Chondrocyte (in vitro differentiated cells): ENCODE measurements around the gene ATG2B. TPM values are rescaled to one million over a fixed set of nuclear protein-coding genes. Genes with fewer than 3 reads are reported as not detected.

Source experiments
- DNase-seq: peaks from one replicate; pipeline ENCODE4 v3.0.0; 2021; ENCODE audit warnings: mixed read lengths, low spot score
- H3K27ac Mint-ChIP-seq: one replicate; pipeline ENCODE4 v1.8.0; 2021; ENCODE audit warnings: mild to moderate bottlenecking, moderate library complexity, mixed read lengths; ENCODE audit not compliant: unreplicated experiment
- H3K27me3 Mint-ChIP-seq: 2 replicates; pipeline ENCODE4 v1.8.0; 2021; ENCODE audit warnings: low read depth, mixed read lengths
- H3K36me3 Mint-ChIP-seq: 2 replicates; pipeline ENCODE4 v1.8.0; 2021; ENCODE audit warnings: low read depth, mixed read lengths
- H3K4me1 Mint-ChIP-seq: 2 replicates; pipeline ENCODE4 v1.8.0; 2021; ENCODE audit warnings: low read depth, mild to moderate bottlenecking, mixed read lengths
- H3K4me3 Mint-ChIP-seq: one replicate; pipeline ENCODE4 v1.8.0; 2021; ENCODE audit warnings: mild to moderate bottlenecking, moderate library complexity, mixed read lengths; ENCODE audit not compliant: unreplicated experiment
- H3K9me3 Mint-ChIP-seq: 2 replicates; pipeline ENCODE4 v1.8.0; 2021; ENCODE audit warnings: low read depth, mixed read lengths
- long read RNA-seq: library from polyadenylated mRNA; stranded (forward); transcript quantifications from one replicate; pipeline ENCODE4 v2.0.0, GENCODE V29; 2021
- total RNA-seq: library from RNA; stranded (reverse); gene quantifications from 3 replicates; pipeline ENCODE4 v1.2.1, GENCODE V29; 2021
- TF ChIP-seq, protein P1 (sequence below): fragments of 200-600 bp; sonication (generic); IDR thresholded peaks from 2 replicates; pipeline ENCODE4 v1.5.0; 2021; ENCODE audit warnings: antibody characterized with exemption, mild to moderate bottlenecking, moderate library complexity

ATG2B gene
- 17.0 to 18.1 TPM (median 17.8 TPM) in 3 replicates for total RNA-seq
- long read RNA-seq, full-length matches to known transcripts = 2 of 4 reads
- long read RNA-seq, partial matches to known transcripts = 1 of 4 reads
- long read RNA-seq, other reads (novel, unspliced or antisense) = 1 of 4 reads

DNA sequence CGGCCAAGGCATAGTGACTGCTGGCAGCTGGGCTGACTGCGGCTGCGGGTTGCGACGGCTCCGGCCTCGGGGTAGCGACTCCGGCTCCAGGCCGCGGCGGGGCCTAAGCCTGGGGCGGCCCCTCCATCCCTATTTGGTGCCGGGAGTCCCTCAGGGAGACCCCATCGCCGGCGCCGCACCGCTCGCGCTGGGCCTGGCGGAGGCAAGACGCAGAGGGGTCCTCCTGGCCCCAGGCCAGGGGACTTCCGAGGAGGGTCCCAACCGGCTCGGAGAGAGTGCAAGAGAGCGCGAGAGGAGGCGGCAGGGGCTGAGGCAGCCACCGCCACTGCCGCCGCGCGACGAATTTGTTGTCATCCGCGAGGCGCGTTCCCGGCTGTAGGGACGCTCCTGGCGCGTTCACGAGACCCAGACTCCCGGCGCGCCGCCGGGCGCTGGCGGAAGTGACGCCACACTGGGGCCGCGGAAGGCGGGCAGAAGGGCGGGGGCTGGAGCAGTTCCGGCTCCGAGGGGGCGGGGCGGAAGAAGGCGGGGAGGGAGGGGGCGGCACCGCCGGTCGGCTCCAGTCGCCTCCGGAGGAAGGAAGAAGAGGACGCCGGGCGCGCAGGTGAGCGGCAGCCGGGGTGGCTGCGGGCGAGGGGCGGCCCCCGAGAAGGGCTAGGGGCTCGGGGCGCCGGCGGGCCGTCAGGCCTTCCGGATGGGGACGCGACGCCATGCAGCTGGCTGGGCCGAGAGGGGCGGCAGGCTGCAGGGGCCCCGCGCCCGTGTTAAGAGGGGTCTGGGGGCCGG is at the start of gene ATG2B, which contains the start of gene GSKIP:
Gene ATG2B (minus strand): TSS at position 377 of the 786 bp plus-strand sequence. CDS start 365 bp downstream, at position 12.
Gene GSKIP (plus strand): TSS at position 562 of the 786 bp plus-strand sequence. CDS start 18,722 bp downstream, outside the sequence.
- no peaks in the 10 kb centered on the region for H3K27me3 Mint-ChIP-seq
- H3K27ac Mint-ChIP-seq = peak within 1 kb of the TSS; percentile 92
- DNase-seq = peak; percentile 97
- TF ChIP-seq, protein P1, sequence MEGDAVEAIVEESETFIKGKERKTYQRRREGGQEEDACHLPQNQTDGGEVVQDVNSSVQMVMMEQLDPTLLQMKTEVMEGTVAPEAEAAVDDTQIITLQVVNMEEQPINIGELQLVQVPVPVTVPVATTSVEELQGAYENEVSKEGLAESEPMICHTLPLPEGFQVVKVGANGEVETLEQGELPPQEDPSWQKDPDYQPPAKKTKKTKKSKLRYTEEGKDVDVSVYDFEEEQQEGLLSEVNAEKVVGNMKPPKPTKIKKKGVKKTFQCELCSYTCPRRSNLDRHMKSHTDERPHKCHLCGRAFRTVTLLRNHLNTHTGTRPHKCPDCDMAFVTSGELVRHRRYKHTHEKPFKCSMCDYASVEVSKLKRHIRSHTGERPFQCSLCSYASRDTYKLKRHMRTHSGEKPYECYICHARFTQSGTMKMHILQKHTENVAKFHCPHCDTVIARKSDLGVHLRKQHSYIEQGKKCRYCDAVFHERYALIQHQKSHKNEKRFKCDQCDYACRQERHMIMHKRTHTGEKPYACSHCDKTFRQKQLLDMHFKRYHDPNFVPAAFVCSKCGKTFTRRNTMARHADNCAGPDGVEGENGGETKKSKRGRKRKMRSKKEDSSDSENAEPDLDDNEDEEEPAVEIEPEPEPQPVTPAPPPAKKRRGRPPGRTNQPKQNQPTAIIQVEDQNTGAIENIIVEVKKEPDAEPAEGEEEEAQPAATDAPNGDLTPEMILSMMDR = no peak
- peak within 1 kb of the TSS; percentile 92 for H3K4me3 Mint-ChIP-seq
- peaks cover 41% of the 10 kb centered on the region for H3K4me1 Mint-ChIP-seq
- H3K36me3 Mint-ChIP-seq = no peaks in the 10 kb centered on the region
- no peaks in the 10 kb centered on the region for H3K9me3 Mint-ChIP-seq

DNA sequence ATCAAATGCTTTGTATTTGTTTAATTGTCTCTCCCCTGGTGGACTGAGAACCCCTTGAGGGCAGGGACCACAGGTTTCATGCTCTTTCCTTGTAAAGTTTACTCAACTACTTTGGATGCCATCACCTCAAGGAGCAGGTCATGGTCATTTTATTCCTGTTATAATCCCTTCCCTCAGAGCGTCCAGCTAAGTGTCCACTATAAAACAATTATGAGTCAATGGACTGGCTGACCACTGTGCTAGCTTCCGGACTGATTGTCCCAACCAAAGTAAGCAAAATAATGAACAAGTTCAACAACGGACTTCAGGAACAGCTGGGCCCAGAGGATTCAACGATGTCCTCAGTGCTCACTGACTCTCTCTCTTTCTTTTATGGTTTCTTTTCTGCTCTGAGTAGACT is 47.0 kb upstream of the ATG2B start:
- Mint-ChIP-seq H3K27ac (no peak overlapping the region), H3K9me3 (no peaks in the 10 kb centered on the region), H3K4me3 (no peak overlapping the region), H3K4me1 (no peaks in the 10 kb centered on the region), H3K36me3 (peaks cover 2% of the 10 kb centered on the region), H3K27me3 (peaks cover 9% of the 10 kb centered on the region)
- no peak for DNase-seq
- TF ChIP-seq, protein P1 = no peak

GRCh38 chr14:96409701-96410100 is 46.6 kb upstream of the ATG2B start:
- H3K4me3 Mint-ChIP-seq = no peak overlapping the region
- peaks cover 9% of the 10 kb centered on the region for H3K27me3 Mint-ChIP-seq
- H3K27ac Mint-ChIP-seq = no peak overlapping the region
- H3K36me3 Mint-ChIP-seq = peaks cover 2% of the 10 kb centered on the region
- TF ChIP-seq, protein P1 = no peak
- no peak for DNase-seq
- H3K9me3 Mint-ChIP-seq = no peaks in the 10 kb centered on the region
- no peaks in the 10 kb centered on the region for H3K4me1 Mint-ChIP-seq

GRCh38 chr14:96408608-96409007 is 45.5 kb upstream of the ATG2B start:
- no peaks in the 10 kb centered on the region for H3K4me1 Mint-ChIP-seq
- no peak for DNase-seq
- peaks cover 6% of the 10 kb centered on the region for H3K27me3 Mint-ChIP-seq
- TF ChIP-seq, protein P1 = no peak
- no peak overlapping the region for H3K4me3 Mint-ChIP-seq
- no peaks in the 10 kb centered on the region for H3K9me3 Mint-ChIP-seq
- no peak overlapping the region for H3K27ac Mint-ChIP-seq
- H3K36me3 Mint-ChIP-seq = peaks cover 2% of the 10 kb centered on the region

GRCh38 chr14:96407935-96408570 is 44.9 kb upstream of the ATG2B start:
- Mint-ChIP-seq H3K9me3 (no peaks in the 10 kb centered on the region), H3K4me3 (no peak overlapping the region), H3K4me1 (no peaks in the 10 kb centered on the region), H3K27me3 (peaks cover 4% of the 10 kb centered on the region), H3K27ac (no peak overlapping the region), H3K36me3 (peaks cover 2% of the 10 kb centered on the region)
- TF ChIP-seq, protein P1 = no peak
- DNase-seq = no peak
